AG20443 (cell line): ENCODE results near the gene NOD2.
A peak's percentile ranks its signal among the peaks of the same experiment; 100 is the strongest.

ENCODE experiments used
- DNase-seq: peaks from one replicate; pipeline ENCODE4 v3.0.0; 2012; ENCODE audit warnings: low spot score, mixed read lengths

The NOD2 gene

DNA sequence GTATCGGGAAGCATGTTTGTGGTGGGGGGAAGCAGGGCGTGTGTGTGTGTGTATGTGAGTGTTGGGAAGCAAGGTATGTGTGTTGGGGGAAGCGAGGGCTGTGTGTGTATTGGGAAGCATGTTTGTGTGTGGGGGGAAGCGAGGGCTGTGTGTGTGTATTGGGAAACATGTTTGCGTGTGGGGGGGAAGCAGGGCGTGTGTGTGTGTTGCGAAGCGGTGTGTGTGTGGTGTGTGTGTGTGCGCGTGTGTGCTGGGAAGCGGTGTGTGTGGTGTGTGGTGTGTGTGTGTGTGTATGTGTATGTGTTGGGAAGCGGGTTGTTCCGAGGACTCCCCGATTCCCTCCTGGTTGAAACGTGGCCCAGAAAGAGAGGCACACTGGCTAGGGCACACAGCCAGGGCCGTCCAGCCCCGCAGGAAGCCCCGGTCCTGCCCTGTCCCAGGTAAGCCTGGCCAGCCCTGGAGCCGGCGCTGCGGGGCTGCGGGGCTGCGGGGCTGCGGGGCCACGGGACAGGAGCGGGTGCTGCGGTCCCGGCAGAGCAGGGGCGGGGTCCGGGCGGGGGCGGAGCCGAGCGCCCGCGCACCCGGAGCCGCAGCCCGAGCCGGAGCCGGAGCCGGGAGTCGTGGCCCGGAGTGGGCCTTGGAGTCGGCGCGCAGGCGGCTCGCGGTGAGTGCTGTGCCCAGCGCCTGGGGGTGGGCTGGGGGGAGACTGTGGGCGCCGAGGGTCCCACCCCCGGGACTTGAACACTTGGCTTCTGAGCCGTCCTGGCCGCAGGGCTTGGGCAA is at the start of gene NOD2:
NOD2 (plus strand) TSS at position 608 of the 783 bp plus-strand sequence. CDS start 5,890 bp downstream, outside the sequence.
- peak; percentile 85 for DNase-seq

GRCh38 chr16:50644245-50644644 is 49.2 kb upstream of the NOD2 start:
- DNase-seq, result no peak

DNA sequence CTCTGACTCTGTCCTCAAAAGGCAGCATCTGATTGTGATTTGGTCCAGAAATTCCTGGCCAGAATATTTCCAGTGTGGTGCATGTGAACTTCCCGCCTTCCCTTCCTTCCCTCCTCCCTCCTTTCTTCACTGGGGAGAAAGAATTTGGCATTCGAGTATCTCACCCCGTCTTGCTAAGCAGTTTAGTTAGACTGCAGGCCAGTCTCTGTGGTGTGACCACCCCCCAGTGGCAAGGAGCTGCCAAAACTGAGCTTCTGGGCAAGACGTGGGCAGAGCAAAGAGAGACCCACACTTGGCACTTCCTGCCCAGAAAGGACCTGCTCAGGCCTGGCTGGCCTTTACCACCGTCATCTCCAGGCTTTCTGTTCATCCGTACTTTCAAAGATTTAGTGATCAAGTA is 48.7 kb upstream of the NOD2 start:
- DNase-seq, result peak; percentile 55

DNA sequence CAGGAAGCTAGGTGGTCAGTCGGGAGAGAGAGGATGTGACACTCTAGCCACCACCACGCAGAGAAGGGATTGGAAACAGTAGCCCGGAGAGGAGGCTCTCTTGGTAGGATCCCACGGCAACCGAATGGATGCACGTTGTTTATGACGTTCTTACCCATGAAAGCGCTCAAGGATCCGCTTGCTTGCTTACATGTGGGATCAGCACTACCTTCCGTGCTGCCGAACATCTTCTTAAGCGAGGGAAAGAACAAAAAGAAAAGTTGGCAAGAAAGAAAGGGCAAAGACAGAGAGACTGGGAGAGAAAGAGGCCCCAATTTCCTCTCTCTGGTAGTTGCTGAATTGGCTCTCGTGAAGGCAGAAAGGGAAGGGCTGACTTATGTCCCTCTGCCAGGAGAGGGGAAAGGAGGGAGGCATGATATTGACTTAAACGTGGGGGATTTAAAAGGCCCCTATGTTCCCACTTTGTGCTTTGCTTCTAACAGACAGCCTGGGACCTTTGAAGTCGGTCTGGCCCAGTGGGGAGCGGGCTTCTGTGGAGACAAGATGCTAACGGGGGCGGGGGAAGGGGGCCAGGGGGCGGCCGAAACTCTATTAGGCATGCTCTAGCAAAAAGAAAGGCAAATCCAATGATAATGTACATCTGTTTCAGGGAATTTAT is 47.7 kb upstream of the NOD2 start:
- DNase-seq, result no peak

- DNase-seq, result no peak
These were observed 47.1 kb upstream of the NOD2 start for GRCh38 chr16:50646345-50646744.

GRCh38 chr16:50651835-50652438 is 41.5 kb upstream of the NOD2 start:
- DNase-seq, result no peak

GRCh38 chr16:50652836-50653425 is 40.5 kb upstream of the NOD2 start:
- DNase-seq, result no peak

DNA sequence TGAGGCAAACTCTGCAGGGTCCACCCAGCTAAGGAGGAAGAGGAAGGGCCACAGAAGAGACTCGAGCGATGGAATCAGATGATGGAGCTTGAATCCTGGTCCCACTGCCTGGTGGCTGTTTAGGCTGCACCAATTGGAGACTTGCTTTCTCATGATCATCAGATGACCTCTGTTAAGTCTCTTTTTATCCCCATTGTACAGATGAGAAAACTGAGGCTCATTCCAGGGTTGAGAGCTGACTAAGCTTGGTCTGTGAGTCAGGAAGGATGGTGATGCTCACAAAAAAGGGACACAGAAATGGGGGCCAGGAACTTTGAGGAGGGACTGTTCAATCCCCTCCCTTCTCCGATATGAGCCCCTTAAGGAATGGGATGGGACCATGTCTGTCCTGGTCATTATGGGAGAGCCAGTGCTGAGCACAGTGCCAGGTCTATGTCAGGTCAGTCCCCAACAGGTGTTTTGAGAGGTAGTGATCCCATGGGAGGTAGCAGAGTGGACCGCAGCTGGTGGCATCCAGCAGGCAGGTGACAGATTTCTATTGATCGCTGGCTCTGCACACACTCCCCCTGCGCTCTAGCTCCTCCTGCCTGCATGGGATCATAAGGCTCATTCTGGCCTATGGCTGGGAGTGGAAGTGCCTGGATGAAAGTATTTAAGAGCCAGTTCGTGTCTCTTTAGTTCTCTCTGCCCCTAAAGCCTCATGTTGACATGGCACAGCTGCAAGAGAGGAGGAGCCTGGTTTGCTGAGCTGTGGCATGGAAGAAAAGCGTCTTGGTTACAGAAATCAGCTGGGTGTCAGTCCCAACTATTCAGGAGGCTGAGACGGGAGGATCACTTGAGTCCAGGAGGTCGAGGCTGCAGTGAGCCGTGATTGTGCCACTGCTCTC is 39.5 kb upstream of the NOD2 start:
- DNase-seq, result no peak

DNA sequence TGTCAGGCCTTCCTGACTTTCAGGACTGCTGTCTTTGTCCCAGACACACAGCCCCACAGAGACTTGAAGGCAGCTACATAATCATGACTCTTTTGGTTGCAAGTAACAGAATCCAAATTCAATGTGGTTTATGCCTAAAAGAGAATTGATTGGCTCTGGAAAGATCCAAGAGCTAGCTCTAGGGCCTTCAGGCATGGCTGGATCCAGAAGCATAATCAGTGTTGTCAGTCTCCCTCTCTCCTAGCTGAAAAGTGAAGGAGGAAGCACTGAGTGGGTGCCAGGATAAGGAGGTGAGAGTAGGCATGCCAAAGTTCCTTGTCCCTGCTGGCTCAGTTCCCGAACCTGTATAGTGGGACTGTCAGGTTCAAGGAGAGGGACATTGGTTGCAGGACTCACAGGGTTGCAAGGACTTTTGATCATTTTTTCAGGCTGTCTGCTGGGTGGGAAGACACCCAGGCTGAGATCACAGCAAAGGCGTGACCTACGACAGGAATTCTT is 37.8 kb upstream of the NOD2 start:
- DNase-seq, result no peak

DNA sequence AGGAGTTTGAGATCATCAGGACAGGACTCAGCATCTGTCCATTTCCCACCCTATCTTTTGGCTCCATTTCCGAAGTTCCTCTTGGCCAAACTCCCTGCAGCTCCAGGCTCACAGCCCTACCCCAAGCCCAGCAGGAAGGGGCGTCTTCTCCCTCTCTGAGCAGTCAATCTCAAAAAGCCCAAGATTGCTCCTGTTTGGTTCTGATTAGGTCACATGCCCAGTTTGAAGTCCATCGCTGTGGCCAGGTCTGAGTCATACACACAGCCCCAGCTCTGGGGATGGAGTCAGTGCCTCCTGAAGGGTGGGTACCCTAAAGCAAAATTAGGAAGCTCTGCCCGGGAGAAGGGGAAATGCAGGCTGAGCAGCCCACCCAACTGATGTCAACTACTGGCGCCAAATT is 36.2 kb upstream of the NOD2 start:
- peak; percentile 55 for DNase-seq

DNA sequence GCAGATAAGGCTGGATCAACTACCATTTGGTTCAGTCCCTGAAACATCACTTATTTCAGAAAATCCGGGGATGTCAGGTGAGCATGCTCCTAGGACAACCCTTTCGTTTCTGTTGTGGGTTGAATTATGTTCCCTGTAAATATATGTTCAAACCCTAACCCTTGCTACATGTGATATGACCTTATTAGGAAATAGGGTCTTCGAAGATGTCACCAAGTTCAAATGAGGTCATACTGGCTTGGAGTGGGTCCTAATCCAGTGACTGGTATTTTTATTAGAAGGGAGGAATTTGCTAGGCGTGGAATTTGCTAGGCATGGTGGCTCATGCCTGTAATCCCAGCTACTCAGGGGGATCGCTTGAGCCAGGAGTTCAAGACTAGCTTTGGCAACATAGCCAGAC is 33.6 kb upstream of the NOD2 start:
- DNase-seq, result no peak

DNA sequence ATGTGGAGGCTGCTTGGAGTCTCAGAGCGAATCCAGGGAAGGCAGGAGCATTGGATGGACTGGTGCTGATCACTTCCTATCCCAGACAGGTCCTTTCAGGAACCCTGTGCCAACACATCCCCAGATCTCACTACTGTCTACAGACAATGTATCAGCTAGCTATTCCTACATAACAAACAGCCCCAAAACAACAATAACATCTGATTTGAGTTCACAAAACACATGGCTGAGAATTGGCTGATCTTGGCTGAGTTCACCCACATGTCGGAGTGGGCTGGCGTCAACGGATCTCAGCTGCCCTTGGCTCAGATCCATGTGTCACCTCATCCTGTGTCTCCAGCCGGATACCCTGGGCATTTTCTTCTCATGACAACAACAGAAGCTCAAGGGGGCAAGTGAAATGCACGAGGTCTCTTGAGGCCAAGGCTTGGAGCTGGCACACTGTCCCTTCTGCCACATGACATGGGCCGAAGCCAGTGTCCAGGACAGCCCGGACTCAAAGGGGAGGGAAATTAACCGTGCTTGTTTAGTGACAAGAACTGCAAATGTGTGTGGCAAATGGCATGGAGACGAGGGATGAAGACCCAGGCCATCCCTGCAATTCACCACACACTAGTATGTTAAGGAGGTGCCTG is 31.0 kb upstream of the NOD2 start:
- no peak for DNase-seq

DNA sequence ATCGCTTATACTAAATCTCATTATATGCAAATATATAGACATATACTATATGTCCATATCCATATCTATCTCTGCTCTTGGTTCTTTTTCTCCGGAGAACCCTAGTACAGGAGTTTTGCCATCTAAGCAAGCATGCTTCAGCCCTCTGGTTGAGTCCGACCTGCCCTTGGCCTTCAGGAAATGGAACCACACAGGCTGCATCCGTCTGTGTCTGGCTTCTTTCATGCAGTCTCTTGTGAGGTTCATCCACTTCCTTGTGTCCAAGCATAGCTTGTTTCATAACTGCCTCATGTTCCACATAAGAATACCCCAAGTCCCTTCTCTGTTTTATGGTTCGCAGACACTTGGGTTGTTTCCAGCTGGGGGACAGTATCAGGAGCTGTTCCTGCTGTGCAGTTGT is 29.1 kb upstream of the NOD2 start:
- DNase-seq, result no peak

DNA sequence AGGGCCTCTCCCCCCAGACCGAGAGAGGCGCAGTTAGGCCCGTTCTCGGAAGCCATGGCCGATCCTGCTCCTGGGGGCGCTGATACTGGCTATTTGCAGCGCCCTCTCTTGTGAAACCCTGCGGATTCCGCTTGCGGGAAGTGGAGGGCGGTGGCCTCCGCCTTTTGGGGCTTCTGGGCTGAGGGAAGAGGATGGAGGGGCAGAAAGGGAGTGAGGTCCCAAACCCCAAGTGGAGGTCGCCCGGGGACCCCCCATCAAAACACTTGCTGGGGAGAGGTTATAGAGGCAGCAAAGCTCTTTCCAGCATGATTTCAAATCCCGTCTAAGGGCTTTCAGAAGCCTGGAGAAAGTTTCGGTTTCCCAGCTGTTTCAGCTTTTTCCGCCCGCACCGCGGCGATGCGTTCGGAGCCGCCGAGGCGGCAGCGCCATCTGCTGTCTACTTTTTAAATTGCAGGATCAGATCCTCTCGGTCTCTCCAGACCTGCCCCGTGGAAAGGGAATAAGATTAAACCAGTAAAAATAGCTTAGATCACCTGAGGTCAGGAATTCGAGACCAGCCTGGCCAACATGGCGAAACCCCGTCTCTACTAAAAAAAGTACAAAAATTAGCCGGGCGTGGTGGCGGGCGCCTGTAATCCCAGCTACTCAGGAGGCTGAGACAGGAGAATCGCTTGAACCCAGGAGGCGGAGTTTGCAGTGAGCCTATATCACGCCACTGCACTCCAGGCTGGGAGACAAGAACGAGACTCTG is 28.1 kb upstream of the NOD2 start:
- peak; percentile 89 for DNase-seq

DNA sequence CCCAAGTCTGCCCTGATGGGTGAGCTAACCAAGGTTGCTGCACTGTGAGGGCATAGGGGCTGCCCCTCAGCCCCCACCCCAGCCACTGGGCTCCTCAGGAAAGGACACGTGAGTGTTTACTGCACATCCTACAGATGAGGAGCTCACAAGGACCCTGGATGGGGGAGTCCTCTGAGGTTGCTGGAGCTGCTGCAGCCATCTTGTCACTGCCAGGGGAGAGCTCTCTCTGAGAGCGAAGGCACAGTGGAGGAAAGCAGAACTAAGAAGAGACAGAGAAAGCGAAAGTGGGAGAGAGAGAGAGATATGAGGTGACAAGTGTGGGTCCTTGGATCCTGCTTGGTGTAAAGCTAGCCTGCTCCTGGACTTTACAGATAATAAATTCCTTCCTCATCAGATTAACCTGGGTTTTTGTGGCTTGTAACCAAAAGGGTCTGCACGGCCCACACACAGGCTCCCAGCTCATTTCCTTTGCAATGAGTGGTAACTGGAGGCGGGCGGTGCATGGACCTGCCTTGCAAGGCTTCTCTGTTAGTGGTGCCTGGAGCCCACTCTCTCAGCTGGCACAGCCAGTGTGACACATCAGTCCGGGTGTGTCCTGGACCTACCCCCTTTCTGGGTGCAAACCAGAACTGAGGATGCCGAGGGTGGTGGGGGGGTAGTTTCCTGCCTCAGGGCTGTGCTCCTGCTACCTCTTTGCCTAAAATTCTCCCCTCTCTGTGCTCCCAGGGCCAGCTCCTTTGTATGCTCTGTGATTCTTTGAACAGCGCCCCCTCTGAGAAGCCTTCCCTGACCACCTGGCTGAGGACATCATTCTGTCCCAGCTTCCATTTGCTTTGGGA is 26.5 kb upstream of the NOD2 start:
- no peak for DNase-seq

DNA sequence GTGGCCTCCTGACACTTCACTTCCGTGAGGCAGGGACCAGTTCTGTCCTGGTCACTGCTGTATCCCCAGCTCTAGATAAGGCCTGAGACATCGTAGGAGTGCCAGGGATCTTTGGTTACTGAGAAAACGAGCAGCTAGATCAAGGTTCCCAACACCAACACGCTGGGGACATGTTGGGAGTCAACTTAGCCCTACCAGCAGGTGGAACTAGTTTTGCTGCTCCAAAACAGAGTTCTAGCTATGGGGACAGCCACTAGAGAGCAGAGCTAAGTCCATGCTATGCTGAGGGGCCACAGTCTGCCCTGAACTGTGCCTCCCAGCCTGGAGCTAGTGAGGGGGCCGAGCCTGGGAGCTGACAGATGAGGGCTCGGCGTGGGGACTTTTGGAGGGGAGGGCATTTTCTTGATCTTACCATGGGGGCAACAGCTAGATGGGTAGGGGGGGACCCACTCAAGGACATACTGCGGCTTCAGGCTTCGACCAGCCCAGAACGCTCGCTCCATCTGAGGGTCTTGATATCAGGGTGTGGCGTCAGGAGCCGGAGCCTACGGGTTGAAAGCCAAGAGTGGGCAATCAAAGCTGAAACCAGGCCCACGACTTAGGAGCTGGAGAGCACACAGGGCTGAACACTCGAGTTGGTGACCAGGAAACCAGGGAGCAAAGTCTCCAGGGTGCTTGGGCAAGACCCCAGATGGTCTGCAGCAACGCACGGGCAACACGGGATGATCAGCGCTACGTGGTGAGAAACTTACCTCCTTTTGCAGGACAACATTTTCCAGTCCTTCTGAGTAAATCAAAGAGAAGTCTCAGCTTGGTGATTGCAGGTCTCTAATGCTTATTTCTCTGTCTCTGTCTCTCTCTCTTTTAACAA is 25.7 kb upstream of the NOD2 start:
- no peak for DNase-seq

- DNase-seq, result no peak
These were observed 24.9 kb upstream of the NOD2 start for GRCh38 chr16:50668368-50669008.

DNA sequence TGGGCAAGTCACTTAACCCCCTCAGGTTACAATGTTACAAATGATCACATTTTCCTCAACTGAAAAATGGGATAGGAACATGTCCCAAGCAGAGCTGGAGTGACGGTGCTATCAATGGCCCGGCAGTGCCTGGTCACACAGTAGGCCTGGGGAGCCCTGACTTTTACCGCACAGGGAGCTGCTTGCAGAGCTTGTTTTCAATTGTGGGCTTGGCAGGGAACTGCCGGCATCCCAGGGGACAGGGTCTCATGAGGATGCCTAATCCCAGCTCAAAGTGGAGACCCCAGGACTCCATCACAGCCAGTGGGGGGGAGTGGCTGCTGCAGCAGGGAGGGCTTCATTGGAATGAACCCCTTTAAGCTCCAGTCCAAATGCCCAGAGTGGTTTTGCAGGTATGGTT is 23.7 kb upstream of the NOD2 start:
- DNase-seq, result no peak
